Measurements from ENCODE around the gene TJP3. TPM values are rescaled to one million over a fixed set of nuclear protein-coding genes. Genes with fewer than 3 reads are reported as not detected.

TJP3 gene
- total and polyA plus RNA-seq, 2 experiments from 2014 or later: 18.2 to 23.9 TPM

DNA sequence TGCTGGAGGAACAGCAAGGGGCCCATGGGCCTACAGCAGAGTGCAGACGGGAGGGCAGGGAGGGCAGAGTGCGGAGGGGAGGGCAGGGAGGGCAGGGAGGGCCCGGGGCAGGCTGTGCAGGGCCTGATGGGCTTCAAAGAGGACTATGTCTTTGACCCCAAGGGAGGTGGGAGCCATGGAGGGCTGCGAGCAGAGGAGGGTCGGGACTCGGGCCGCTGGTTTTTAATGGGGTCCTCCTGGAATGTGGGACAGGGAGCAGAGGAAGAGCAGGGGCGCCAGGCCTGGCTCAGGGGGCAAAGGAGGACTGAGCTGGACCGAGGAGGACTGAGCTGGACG, 11.6 kb upstream of the TJP3 start (continued):
- TF ChIP-seq CTCF (conservative IDR thresholded peaks at IDR 0.05; ENCODE audit: low read depth in 2 of 2) (no peak), NANOG (IDR thresholded peaks at IDR 0.05; ENCODE audit: borderline replicate concordance) (no peak), ZNF114 (CRISPR knock-in tag; IDR thresholded peaks at IDR 0.05) (no peak), CREB1 (CRISPR knock-in tag; IDR thresholded peaks at IDR 0.05; ENCODE audit: low read depth) (no peak), EZH2phosphoT487 (IDR thresholded peaks at IDR 0.05; ENCODE audit: unreplicated experiment) (no peak)

- Histone ChIP-seq H3F3A (replicated peaks; ENCODE audit: low read depth) (0 out of 2 replicates have a peak, but pooled peaks cover 3% of the 10 kb centered on the region), H3K36me3 (ENCODE audit: insufficient read depth) (no peaks in the 10 kb centered on the region), H2AFZ (no peak overlapping the region), H3K4me3 (no peak overlapping the region), H3K79me2 (replicated peaks; ENCODE audit: insufficient read depth) (peaks cover 58% of the 10 kb centered on the region), H3K27ac (ENCODE audit: low read depth) (no peak overlapping the region), H3K27me3 (ENCODE audit: insufficient read depth) (no peaks in the 10 kb centered on the region), H3K4me2 (no peak overlapping the region), H3K9me2 (ENCODE audit: insufficient read depth) (no peaks in the 10 kb centered on the region), H3K4me1 (ENCODE audit: insufficient read depth) (peaks cover 3% of the 10 kb centered on the region; the same call in 1 of the 2 replicates), H4K20me1 (replicated peaks; ENCODE audit: insufficient read depth) (peaks cover 3% of the 10 kb centered on the region; the same call in 1 of the 2 replicates)
- ATAC-seq: no peak
- H3K27ac Mint-ChIP-seq: no peak overlapping the region
- H3K9me3 Mint-ChIP-seq: peaks cover 3% of the 10 kb centered on the region; the same call in 1 of the 3 replicates
- H3K36me3 Mint-ChIP-seq (ENCODE audit: low read depth): no peaks in the 10 kb centered on the region
- peaks cover 5% of the 10 kb centered on the region for H3K27me3 Mint-ChIP-seq (ENCODE audit: insufficient read depth, low read depth, poor library complexity)
- no peaks in the 10 kb centered on the region; the same call in 2 of the 3 replicates for H3K4me1 Mint-ChIP-seq
- no peak for DNase-seq (ENCODE audit: low spot score)
- H3K4me3 Mint-ChIP-seq: no peak overlapping the region
- TF ChIP-seq EZH2phosphoT487 (IDR thresholded peaks at IDR 0.05; ENCODE audit: unreplicated experiment): no peak
- TF ChIP-seq JUNB (IDR thresholded peaks at IDR 0.05; ENCODE audit: unreplicated experiment): no peak
- TF ChIP-seq NANOG (IDR thresholded peaks at IDR 0.05; ENCODE audit: borderline replicate concordance): no peak
- no peak for TF ChIP-seq CTCF (conservative IDR thresholded peaks at IDR 0.05; ENCODE audit: low read depth in 2 of 2)
- TF ChIP-seq EZH2 (IDR thresholded peaks at IDR 0.05; ENCODE audit: low read depth, unreplicated experiment): no peak
- no peak for TF ChIP-seq CREB1 (CRISPR knock-in tag; IDR thresholded peaks at IDR 0.05; ENCODE audit: low read depth)
- TF ChIP-seq ZNF331 (CRISPR knock-in tag; IDR thresholded peaks at IDR 0.05; ENCODE audit: low read depth): no peak
- no peak for TF ChIP-seq STAT1 (IDR thresholded peaks at IDR 0.05; ENCODE audit: unreplicated experiment)
- TF ChIP-seq, protein P1, sequence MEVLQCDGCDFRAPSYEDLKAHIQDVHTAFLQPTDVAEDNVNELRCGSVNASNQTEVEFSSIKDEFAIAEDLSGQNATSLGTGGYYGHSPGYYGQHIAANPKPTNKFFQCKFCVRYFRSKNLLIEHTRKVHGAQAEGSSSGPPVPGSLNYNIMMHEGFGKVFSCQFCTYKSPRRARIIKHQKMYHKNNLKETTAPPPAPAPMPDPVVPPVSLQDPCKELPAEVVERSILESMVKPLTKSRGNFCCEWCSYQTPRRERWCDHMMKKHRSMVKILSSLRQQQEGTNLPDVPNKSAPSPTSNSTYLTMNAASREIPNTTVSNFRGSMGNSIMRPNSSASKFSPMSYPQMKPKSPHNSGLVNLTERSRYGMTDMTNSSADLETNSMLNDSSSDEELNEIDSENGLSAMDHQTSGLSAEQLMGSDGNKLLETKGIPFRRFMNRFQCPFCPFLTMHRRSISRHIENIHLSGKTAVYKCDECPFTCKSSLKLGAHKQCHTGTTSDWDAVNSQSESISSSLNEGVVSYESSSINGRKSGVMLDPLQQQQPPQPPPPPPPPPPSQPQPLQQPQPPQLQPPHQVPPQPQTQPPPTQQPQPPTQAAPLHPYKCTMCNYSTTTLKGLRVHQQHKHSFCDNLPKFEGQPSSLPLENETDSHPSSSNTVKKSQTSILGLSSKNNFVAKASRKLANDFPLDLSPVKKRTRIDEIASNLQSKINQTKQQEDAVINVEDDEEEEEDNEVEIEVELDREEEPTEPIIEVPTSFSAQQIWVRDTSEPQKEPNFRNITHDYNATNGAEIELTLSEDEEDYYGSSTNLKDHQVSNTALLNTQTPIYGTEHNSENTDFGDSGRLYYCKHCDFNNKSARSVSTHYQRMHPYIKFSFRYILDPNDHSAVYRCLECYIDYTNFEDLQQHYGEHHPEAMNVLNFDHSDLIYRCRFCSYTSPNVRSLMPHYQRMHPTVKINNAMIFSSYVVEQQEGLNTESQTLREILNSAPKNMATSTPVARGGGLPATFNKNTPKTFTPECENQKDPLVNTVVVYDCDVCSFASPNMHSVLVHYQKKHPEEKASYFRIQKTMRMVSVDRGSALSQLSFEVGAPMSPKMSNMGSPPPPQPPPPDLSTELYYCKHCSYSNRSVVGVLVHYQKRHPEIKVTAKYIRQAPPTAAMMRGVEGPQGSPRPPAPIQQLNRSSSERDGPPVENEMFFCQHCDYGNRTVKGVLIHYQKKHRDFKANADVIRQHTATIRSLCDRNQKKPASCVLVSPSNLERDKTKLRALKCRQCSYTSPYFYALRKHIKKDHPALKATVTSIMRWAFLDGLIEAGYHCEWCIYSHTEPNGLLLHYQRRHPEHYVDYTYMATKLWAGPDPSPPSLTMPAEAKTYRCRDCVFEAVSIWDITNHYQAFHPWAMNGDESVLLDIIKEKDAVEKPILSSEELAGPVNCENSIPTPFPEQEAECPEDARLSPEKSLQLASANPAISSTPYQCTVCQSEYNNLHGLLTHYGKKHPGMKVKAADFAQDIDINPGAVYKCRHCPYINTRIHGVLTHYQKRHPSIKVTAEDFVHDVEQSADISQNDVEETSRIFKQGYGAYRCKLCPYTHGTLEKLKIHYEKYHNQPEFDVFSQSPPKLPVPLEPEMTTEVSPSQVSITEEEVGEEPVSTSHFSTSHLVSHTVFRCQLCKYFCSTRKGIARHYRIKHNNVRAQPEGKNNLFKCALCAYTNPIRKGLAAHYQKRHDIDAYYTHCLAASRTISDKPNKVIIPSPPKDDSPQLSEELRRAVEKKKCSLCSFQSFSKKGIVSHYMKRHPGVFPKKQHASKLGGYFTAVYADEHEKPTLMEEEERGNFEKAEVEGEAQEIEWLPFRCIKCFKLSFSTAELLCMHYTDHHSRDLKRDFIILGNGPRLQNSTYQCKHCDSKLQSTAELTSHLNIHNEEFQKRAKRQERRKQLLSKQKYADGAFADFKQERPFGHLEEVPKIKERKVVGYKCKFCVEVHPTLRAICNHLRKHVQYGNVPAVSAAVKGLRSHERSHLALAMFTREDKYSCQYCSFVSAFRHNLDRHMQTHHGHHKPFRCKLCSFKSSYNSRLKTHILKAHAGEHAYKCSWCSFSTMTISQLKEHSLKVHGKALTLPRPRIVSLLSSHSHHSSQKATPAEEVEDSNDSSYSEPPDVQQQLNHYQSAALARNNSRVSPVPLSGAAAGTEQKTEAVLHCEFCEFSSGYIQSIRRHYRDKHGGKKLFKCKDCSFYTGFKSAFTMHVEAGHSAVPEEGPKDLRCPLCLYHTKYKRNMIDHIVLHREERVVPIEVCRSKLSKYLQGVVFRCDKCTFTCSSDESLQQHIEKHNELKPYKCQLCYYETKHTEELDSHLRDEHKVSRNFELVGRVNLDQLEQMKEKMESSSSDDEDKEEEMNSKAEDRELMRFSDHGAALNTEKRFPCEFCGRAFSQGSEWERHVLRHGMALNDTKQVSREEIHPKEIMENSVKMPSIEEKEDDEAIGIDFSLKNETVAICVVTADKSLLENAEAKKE (CRISPR knock-in tag; IDR thresholded peaks at IDR 0.05): no peak
- TF ChIP-seq POLR2AphosphoS5 (IDR thresholded peaks at IDR 0.05; ENCODE audit: low read depth): no peak
- TF ChIP-seq ZNF114 (CRISPR knock-in tag; IDR thresholded peaks at IDR 0.05): no peak
- no peak for TF ChIP-seq ETS1 (IDR thresholded peaks at IDR 0.05)
Measured at GRCh38 chr19:3697094-3697493, 11.1 kb upstream of the TJP3 start.

All from GM23338 (cell line).